ENCODE measurements around the gene ILF2. TPM values are rescaled to one million over a fixed set of nuclear protein-coding genes. Genes with fewer than 3 reads are reported as not detected.
A peak's percentile ranks its signal among the peaks of the same experiment; 100 is the strongest.
"Not testable (repeated sequence)": the region's sequence is repeated elsewhere in the genome, so short reads cannot be mapped to it uniquely, and the experiment has no call there.

Gene ILF2
- total RNA-seq, 2 experiments from 2014 or later, result 140 to 147 TPM

DNA sequence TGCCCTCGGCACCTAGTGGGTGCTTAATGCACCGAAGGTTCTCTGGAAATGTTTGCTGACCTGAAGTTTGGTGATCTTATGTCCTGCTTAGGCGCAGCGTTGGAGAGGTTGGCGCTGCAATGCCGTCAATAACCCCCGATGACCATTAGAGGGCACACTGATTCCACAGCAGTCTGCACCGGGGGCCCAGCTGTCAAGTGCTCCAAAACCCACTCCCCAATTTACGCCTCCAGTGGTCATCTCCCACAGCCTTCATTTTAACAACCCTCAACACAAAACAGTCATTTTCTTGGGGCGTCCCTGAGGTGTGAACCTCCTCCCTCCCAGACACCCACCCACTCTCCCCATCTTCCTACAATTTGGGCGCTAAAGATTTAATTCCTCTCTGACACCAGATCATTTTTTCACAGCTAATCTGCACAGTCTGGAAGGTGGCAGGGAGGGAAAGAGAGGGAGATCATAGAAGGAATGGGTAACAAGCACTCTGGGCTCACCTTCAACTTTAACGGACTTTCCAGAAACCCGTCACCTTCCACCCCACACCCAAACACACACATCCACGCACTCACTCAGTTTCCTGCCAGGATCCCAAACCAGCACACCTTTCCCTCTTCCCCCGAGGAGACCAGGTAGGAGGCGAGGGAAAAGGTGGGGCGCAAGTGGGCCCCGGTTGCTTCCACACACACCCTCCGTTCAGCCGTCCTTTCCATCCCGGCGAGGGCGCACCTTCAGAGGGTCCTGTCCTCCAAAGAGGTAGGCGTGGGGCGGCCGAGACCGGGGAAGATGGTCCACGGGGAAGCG, 7.1 kb upstream of the ILF2 start:
- H3K4me1 ChIP-seq (ENCODE audit: insufficient read depth, low read length), result peaks cover 25% of the 10 kb centered on the region
- TF ChIP-seq, protein P1, sequence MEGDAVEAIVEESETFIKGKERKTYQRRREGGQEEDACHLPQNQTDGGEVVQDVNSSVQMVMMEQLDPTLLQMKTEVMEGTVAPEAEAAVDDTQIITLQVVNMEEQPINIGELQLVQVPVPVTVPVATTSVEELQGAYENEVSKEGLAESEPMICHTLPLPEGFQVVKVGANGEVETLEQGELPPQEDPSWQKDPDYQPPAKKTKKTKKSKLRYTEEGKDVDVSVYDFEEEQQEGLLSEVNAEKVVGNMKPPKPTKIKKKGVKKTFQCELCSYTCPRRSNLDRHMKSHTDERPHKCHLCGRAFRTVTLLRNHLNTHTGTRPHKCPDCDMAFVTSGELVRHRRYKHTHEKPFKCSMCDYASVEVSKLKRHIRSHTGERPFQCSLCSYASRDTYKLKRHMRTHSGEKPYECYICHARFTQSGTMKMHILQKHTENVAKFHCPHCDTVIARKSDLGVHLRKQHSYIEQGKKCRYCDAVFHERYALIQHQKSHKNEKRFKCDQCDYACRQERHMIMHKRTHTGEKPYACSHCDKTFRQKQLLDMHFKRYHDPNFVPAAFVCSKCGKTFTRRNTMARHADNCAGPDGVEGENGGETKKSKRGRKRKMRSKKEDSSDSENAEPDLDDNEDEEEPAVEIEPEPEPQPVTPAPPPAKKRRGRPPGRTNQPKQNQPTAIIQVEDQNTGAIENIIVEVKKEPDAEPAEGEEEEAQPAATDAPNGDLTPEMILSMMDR (IDR thresholded peaks at IDR 0.05), result peak; percentile 73
- peaks cover 30 to 35% of the 10 kb centered on the region in 2 experiments for H3K27me3 ChIP-seq (ENCODE audit: control insufficient read depth in 1 of 2, insufficient read depth in 2 of 2, low read length in 2 of 2)
- CTCF ChIA-PET, result interaction anchor here (0.6 to 1.4 kb wide), 7 partner anchors 8 to 145 kb away, joined by 3 to 12 read pairs (median 3); no protein-coding TSS in a partner anchor
- H3K4me3 ChIP-seq (ENCODE audit: low read length), result peak overlapping the region; percentile 36
- H3K27ac Mint-ChIP-seq, result no peak overlapping the region
- DNase-seq (peak in 13 of 14 experiments; percentile 22 to 74 (median 38)), ATAC-seq (ENCODE audit: poor library complexity) (peak; percentile 51)
- H3K9me3 ChIP-seq (ENCODE audit: control insufficient read depth in 1 of 2, insufficient read depth in 1 of 2, low read length in 2 of 2), result no peaks in the 10 kb centered on the region
- H3K27me3 Mint-ChIP-seq, result peaks cover 57% of the 10 kb centered on the region
- H3K36me3 ChIP-seq (ENCODE audit: insufficient read depth, low read length), result no peaks in the 10 kb centered on the region
- no peak overlapping the region for H3K27ac ChIP-seq (ENCODE audit: low read depth in 1 of 2, low read length in 2 of 2)
- H3K36me3 Mint-ChIP-seq (ENCODE audit: low read depth), result no peaks in the 10 kb centered on the region
- peaks cover 20% of the 10 kb centered on the region for H3K4me1 Mint-ChIP-seq (ENCODE audit: low read depth)
- POLR2A ChIA-PET, result interaction anchor here (1.4 to 2.7 kb wide), 2 partner anchors 44 to 49 kb away, joined by 4 to 12 read pairs; partner anchors contain the start of genes CHTOP and INTS3
- H3K9me3 Mint-ChIP-seq, result no peaks in the 10 kb centered on the region
- H3K4me3 Mint-ChIP-seq, result peak overlapping the region; percentile 71
- intact Hi-C loops (cut with DNase I, micrococcal nuclease), result loop anchor here (1.0 to 10.0 kb wide), 4 partner anchors 71 to 307 kb away; partner anchors contain the start of gene GATAD2B (in 1 of the 2)

DNA sequence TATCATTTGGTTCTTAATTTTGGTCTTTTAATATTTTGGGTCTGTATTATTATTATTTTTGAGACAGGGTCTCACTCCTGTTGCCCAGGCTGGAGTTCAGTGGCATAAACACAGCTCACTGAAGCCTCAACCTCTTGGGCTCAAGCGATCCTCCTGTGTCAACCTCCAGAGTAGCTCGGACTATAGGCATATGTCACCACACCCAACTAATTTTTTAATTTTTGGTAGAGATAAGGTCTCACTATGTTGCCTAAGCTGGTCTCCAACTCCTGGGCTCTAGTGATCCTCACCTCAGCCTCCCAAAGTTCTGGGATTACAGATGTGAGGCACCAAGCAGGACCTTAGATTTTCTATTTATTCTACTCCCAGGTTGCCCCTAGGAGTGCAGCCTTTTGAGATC, 2.7 kb upstream of the ILF2 start:
- CTCF ChIA-PET, result no interaction called here
- H3K27me3 ChIP-seq (ENCODE audit: control insufficient read depth in 1 of 2, insufficient read depth in 2 of 2, low read length in 2 of 2), result peaks cover 8 to 11% of the 10 kb centered on the region in 2 experiments
- H3K27ac Mint-ChIP-seq, result no peak overlapping the region
- POLR2A ChIA-PET, result no interaction called here
- H3K36me3 Mint-ChIP-seq (ENCODE audit: low read depth), result peaks cover 2% of the 10 kb centered on the region
- peak overlapping the region; percentile 47 for H3K4me3 Mint-ChIP-seq
- ATAC-seq (ENCODE audit: poor library complexity) (no peak), DNase-seq (no peak)
- intact Hi-C loops (cut with DNase I, micrococcal nuclease), result loop anchor here (2.0 to 10.0 kb wide), 5 partner anchors 55 to 319 kb away; partner anchors contain the start of genes GATAD2B (in 1 of the 2), INTS3 (in 1 of the 2), RPS27 (in 1 of the 2) and S100A6 (in 1 of the 2)
- H3K9me3 ChIP-seq (ENCODE audit: control insufficient read depth in 1 of 2, insufficient read depth in 1 of 2, low read length in 2 of 2), result no peaks in the 10 kb centered on the region
- no peak overlapping the region for H3K4me3 ChIP-seq (ENCODE audit: low read length)
- H3K4me1 ChIP-seq (ENCODE audit: insufficient read depth, low read length), result peaks cover 44% of the 10 kb centered on the region
- H3K9me3 Mint-ChIP-seq, result no peaks in the 10 kb centered on the region
- peaks cover 14% of the 10 kb centered on the region for H3K36me3 ChIP-seq (ENCODE audit: insufficient read depth, low read length)
- H3K4me1 Mint-ChIP-seq (ENCODE audit: low read depth), result peaks cover 26% of the 10 kb centered on the region
- TF ChIP-seq, protein P1 (IDR thresholded peaks at IDR 0.05), result no peak
- no peak overlapping the region for H3K27ac ChIP-seq (ENCODE audit: low read depth in 1 of 2, low read length in 2 of 2)
- H3K27me3 Mint-ChIP-seq, result peaks cover 21% of the 10 kb centered on the region

DNA sequence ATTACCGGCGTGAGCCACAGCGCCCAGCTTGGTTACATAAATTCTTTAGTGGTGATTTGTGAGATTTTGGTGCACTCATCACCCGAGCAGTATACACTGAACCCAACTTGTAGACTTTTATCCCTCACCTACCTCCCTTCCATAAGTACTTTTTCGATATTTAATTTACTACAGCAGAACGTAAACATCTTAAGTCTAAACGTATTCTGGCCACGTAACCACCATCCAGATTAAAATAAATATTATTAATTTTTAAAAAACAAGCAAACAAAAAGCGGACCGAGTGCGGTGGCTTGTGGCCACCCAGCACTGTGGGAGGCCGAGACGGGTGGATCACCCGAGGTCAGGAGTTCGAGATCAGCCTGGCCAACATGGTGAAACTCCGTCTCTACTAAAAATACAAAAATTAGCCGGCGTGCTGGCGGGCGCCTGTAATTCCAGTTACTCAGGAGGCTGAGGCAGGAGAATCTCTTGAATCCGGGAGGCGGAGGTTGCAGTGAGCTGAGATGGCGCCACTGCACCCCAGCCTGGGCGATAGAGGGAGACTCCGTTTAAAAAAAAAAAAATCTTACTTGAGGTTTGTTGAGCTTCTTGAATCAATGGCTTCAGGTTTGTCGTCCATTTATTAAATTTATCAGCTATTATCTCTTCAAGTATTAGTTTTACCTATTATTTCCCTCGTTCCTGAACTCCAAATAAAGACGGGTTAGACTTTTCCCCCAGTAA, 998 bp upstream of the ILF2 start:
- H3K4me1 ChIP-seq (ENCODE audit: insufficient read depth, low read length), result peaks cover 36% of the 10 kb centered on the region
- ChIA-PET CTCF (interaction anchor here (0.5 to 1.5 kb wide), 7 partner anchors 10 to 298 kb away, joined by 3 to 4 read pairs (median 3); partner anchors contain the start of gene INTS3), POLR2A (interaction anchor here (0.6 to 2.9 kb wide), 19 partner anchors 10 to 1601 kb away, joined by 3 to 35 read pairs (median 4); partner anchors contain the start of genes CHTOP, INTS3, JTB and RPS27)
- H3K9me3 ChIP-seq (ENCODE audit: control insufficient read depth in 1 of 2, insufficient read depth in 1 of 2, low read length in 2 of 2); H3K9me3 Mint-ChIP-seq; H3K4me3 Mint-ChIP-seq; H3K27me3 ChIP-seq (ENCODE audit: control insufficient read depth in 1 of 2, insufficient read depth in 2 of 2, low read length in 2 of 2); H3K27ac Mint-ChIP-seq; H3K27me3 Mint-ChIP-seq: not testable (repeated sequence)
- peak overlapping the region; percentile 89 for H3K27ac ChIP-seq (ENCODE audit: low read depth in 1 of 2, low read length in 2 of 2)
- H3K4me1 Mint-ChIP-seq (ENCODE audit: low read depth), result peaks cover 25% of the 10 kb centered on the region
- H3K36me3 ChIP-seq (ENCODE audit: insufficient read depth, low read length), result peaks cover 32% of the 10 kb centered on the region
- peak overlapping the region; percentile 79 for H3K4me3 ChIP-seq (ENCODE audit: low read length)
- peak; percentile 28 for ATAC-seq (ENCODE audit: poor library complexity)
- H3K36me3 Mint-ChIP-seq (ENCODE audit: low read depth), result peaks cover 19% of the 10 kb centered on the region
- intact Hi-C loops (cut with DNase I, micrococcal nuclease), result loop anchor here (1.0 to 10.0 kb wide), 8 partner anchors 13 to 321 kb away; partner anchors contain the start of genes CHTOP (in 2 of the 2), RPS27 (in 2 of the 2), GATAD2B (in 1 of the 2) and INTS3 (in 1 of the 2)
- TF ChIP-seq, protein P1 (IDR thresholded peaks at IDR 0.05), result peak; percentile 14
- peak in 12 of 14 experiments; percentile 20 to 73 (median 38) for DNase-seq
